Panc1 (cell line): ENCODE data around the gene MAPT.

Experiments used
- POLR2AphosphoS5 ChIP-seq: IDR thresholded peaks from 2 replicates; pipeline ENCODE4 v1.6.1; 2012; ENCODE audit warnings: mild to moderate bottlenecking, low read depth, low read length, moderate library complexity
- SIN3A ChIP-seq: IDR thresholded peaks from 2 replicates; pipeline ENCODE4 v1.6.1; 2012; ENCODE audit warnings: low read depth, mild to moderate bottlenecking, low read length, moderate library complexity, borderline replicate concordance; ENCODE audit not compliant: insufficient read depth
- TCF7L2 ChIP-seq: IDR thresholded peaks from 2 replicates; pipeline ENCODE4 v1.6.1; 2011; ENCODE audit warnings: mild to moderate bottlenecking, low read depth, low read length, inconsistent platforms
- TF ChIP-seq, protein P1 (sequence below): fragments of 450-650 bp; IDR thresholded peaks from 2 replicates; pipeline ENCODE4 v1.5.1; 2017; ENCODE audit warnings: mild to moderate bottlenecking
- TF ChIP-seq, protein P2 (sequence below), 2 experiments: IDR thresholded peaks; 2 replicates each; pipeline ENCODE4 v1.6.1; 2011 to 2012; ENCODE audit warnings: low read depth in 2 of 2, control low read depth in 1 of 2, low read length in 1 of 2, mild to moderate bottlenecking in 1 of 2, moderate library complexity in 1 of 2; ENCODE audit not compliant: insufficient read depth in 1 of 2

DNA sequence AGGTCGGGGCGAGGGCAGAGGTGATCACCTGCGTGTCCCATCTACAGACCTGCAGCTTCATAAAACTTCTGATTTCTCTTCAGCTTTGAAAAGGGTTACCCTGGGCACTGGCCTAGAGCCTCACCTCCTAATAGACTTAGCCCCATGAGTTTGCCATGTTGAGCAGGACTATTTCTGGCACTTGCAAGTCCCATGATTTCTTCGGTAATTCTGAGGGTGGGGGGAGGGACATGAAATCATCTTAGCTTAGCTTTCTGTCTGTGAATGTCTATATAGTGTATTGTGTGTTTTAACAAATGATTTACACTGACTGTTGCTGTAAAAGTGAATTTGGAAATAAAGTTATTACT lies 133.6 kb downstream of the MAPT start:
- TF ChIP-seq, protein P1, sequence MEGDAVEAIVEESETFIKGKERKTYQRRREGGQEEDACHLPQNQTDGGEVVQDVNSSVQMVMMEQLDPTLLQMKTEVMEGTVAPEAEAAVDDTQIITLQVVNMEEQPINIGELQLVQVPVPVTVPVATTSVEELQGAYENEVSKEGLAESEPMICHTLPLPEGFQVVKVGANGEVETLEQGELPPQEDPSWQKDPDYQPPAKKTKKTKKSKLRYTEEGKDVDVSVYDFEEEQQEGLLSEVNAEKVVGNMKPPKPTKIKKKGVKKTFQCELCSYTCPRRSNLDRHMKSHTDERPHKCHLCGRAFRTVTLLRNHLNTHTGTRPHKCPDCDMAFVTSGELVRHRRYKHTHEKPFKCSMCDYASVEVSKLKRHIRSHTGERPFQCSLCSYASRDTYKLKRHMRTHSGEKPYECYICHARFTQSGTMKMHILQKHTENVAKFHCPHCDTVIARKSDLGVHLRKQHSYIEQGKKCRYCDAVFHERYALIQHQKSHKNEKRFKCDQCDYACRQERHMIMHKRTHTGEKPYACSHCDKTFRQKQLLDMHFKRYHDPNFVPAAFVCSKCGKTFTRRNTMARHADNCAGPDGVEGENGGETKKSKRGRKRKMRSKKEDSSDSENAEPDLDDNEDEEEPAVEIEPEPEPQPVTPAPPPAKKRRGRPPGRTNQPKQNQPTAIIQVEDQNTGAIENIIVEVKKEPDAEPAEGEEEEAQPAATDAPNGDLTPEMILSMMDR, result no peak
- TF ChIP-seq, protein P2, sequence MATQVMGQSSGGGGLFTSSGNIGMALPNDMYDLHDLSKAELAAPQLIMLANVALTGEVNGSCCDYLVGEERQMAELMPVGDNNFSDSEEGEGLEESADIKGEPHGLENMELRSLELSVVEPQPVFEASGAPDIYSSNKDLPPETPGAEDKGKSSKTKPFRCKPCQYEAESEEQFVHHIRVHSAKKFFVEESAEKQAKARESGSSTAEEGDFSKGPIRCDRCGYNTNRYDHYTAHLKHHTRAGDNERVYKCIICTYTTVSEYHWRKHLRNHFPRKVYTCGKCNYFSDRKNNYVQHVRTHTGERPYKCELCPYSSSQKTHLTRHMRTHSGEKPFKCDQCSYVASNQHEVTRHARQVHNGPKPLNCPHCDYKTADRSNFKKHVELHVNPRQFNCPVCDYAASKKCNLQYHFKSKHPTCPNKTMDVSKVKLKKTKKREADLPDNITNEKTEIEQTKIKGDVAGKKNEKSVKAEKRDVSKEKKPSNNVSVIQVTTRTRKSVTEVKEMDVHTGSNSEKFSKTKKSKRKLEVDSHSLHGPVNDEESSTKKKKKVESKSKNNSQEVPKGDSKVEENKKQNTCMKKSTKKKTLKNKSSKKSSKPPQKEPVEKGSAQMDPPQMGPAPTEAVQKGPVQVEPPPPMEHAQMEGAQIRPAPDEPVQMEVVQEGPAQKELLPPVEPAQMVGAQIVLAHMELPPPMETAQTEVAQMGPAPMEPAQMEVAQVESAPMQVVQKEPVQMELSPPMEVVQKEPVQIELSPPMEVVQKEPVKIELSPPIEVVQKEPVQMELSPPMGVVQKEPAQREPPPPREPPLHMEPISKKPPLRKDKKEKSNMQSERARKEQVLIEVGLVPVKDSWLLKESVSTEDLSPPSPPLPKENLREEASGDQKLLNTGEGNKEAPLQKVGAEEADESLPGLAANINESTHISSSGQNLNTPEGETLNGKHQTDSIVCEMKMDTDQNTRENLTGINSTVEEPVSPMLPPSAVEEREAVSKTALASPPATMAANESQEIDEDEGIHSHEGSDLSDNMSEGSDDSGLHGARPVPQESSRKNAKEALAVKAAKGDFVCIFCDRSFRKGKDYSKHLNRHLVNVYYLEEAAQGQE (IDR thresholded peaks at IDR 0.05; ENCODE audit: insufficient read depth in 1 of 2, low read depth in 2 of 2, low read length in 1 of 2), result no peak
- TF ChIP-seq POLR2AphosphoS5 (no peak), SIN3A (no peak), TCF7L2 (no peak)
